Adrenal gland (tissue), 12 donors: ENCODE results near the gene ZNF653. TPM values are rescaled to one million over a fixed set of nuclear protein-coding genes. Genes with fewer than 3 reads are reported as not detected.

Experiments
- DNase-seq, 7 donors: peaks; one replicate each; pipeline ENCODE4 v3.0.0-alpha.2; 2019 to 2020
- H3K27ac ChIP-seq, 5 donors: fragments of 200-600 bp; sonication (generic) in 4 of 5; 1 replicate in 3 of 5; 2 replicates in 2 of 5; pipeline versions ENCODE4 v1.5.1 to v1.8.0; 2016 to 2020; ENCODE audit warnings: mild to moderate bottlenecking in 1 of 5
- H3K27me3 ChIP-seq: fragments of 200-600 bp; 2 replicates; pipeline ENCODE4 v1.8.0; 2021
- H3K36me3 ChIP-seq, 2 donors: fragments of 200-600 bp; replicated peaks in 1 of 2; 1 replicate in 1 of 2; 2 replicates in 1 of 2; pipeline versions ENCODE4 v1.5.1 to v1.8.0; 2018 to 2022
- H3K4me1 ChIP-seq, 2 donors: fragments of 200-600 bp; replicated peaks in 1 of 2; 1 replicate in 1 of 2; 2 replicates in 1 of 2; pipeline versions ENCODE4 v1.5.1 to v1.8.0; 2018 to 2021
- H3K4me3 ChIP-seq, 4 donors: fragments of 200-600 bp; sonication (generic) in 3 of 4; one replicate each; pipeline ENCODE4 v1.5.1; 2016 to 2018
- H3K9me3 ChIP-seq, 3 donors: fragments of 200-600 bp; sonication (generic) in 1 of 3; replicated peaks in 1 of 3; 1 replicate in 2 of 3; 2 replicates in 1 of 3; pipeline versions ENCODE4 v1.5.1 to v1.8.0; 2016 to 2021
- POLR2A ChIP-seq, 2 donors: fragments of 450-650 bp; IDR thresholded peaks; one replicate each; pipeline ENCODE4 v1.6.1; 2017; ENCODE audit warnings: antibody characterized with exemption in 2 of 2, mild to moderate bottlenecking in 2 of 2, moderate library complexity in 1 of 2
- WGBS, 4 donors: extraction: QIAGEN DNeasy Blood & Tissue Kit in 2 of 4; methylation state at CpG; one replicate each; pipeline versions ENCODE4 v1.1.5 to v1.1.7; 2013 to 2017; 5-methylcytosine and 5-hydroxymethylcytosine counted together
- intact Hi-C, 2 donors: fragments of 100-400 bp; cut with DNase I; formaldehyde crosslinking; loops; one replicate each; pipeline versions ENCODE4 v1.14.1 to v1.15.0; 2022 to 2023
- polyA plus RNA-seq, 3 donors: library from polyadenylated mRNA; stranded (reverse); fragments of 200-250 nt in 2 of 3; fragments of 350-450 nt in 1 of 3; fragmentation: Illumina TruSeq in 1 of 3; extraction: RNeasy Lipid Tissue Mini Kit (QIAGEN cat#74804) in 1 of 3; gene quantifications; one replicate each; pipeline ENCODE4 v1.2.3, GENCODE V29; 2013 to 2014
- total RNA-seq, 9 donors: library from RNA; depleted of rRNA in 4 of 9; stranded (reverse); fragments of >200 nt in 4 of 9; fragments of 120-200 nt in 1 of 9; fragmentation: NEBNext Ultra II Directional in 1 of 9; extraction: Animal tissue kit (Norgen Biotek cat#: 25700) in 1 of 9; gene quantifications; one replicate each; pipeline versions ENCODE4 v1.1.0 to v1.2.4, GENCODE V29; 2013 to 2023
- TF ChIP-seq, protein P1 (sequence below), 6 experiments: fragments of 450-650 bp in 4 of 6; fragments of 200-600 bp in 2 of 6; sonication (generic) in 1 of 6; IDR thresholded peaks; 1 replicate in 5 of 6; 2 replicates in 1 of 6; pipeline versions ENCODE4 v1.5.1 to v1.8.0; 2016 to 2021; ENCODE audit warnings: antibody characterized with exemption in 6 of 6, mild to moderate bottlenecking in 2 of 6, moderate library complexity in 1 of 6
- donor health status: healthy with polysubstance abuse.
- donor health status: Bipolar disorder and iron deficiency.
- donor health status: DM: yes; HTN: yes; CAD: no.
- donor health status: DM: no; HTN: no; CAD: no.
- donor health status: DM: no; HTN: no; CAD: no.
- donor health status: DM: yes; HTN: yes; CAD: no.

Gene ZNF653
- total and polyA plus RNA-seq, 12 donors, result 4.2 to 37.7 (median 11.7) TPM

DNA sequence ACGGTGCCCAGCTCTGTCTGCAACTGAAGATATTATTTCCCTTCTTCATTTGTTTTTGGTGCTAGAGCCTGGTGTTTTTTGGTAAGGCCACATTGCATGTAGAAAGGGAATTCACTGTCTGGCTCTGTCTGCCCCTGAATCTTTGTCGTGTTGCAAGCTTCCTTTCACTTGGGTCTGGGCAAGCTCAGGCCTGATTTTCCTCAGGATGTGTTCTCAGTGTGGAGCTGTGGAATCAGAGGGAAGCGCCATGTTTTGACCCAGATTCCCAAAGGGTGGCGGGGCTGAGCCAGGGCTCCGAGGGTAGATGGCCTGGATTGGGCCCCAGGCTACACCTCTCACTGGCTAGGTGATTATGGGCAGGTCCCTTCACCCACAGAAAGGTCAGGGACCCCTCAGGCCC is 61.6 kb downstream of the ZNF653 start:
- H3K36me3 ChIP-seq, result peaks cover 0 to 91% of the 10 kb centered on the region in 2 donors
- no peak overlapping the region for H3K4me3 ChIP-seq
- H3K27ac ChIP-seq, result no peak overlapping the region
- 63 to 73% (median 68%) methylated on average over 2 to 5 of the region's 5 CpGs for WGBS, 4 donors
- H3K27me3 ChIP-seq, result no peaks in the 10 kb centered on the region
- DNase-seq, result no peak
- TF ChIP-seq, protein P1, sequence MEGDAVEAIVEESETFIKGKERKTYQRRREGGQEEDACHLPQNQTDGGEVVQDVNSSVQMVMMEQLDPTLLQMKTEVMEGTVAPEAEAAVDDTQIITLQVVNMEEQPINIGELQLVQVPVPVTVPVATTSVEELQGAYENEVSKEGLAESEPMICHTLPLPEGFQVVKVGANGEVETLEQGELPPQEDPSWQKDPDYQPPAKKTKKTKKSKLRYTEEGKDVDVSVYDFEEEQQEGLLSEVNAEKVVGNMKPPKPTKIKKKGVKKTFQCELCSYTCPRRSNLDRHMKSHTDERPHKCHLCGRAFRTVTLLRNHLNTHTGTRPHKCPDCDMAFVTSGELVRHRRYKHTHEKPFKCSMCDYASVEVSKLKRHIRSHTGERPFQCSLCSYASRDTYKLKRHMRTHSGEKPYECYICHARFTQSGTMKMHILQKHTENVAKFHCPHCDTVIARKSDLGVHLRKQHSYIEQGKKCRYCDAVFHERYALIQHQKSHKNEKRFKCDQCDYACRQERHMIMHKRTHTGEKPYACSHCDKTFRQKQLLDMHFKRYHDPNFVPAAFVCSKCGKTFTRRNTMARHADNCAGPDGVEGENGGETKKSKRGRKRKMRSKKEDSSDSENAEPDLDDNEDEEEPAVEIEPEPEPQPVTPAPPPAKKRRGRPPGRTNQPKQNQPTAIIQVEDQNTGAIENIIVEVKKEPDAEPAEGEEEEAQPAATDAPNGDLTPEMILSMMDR (IDR thresholded peaks at IDR 0.05), result no peak
- no peak for TF ChIP-seq POLR2A (IDR thresholded peaks at IDR 0.05)
- intact Hi-C loops, result loop anchor here in 1 of 2 donors (10.0 kb wide), 1 partner anchor 149 kb away; the partner anchor contains the start of gene TSPAN16
- no peaks in the 10 kb centered on the region for H3K9me3 ChIP-seq
- no peaks in the 10 kb centered on the region for H3K4me1 ChIP-seq

DNA sequence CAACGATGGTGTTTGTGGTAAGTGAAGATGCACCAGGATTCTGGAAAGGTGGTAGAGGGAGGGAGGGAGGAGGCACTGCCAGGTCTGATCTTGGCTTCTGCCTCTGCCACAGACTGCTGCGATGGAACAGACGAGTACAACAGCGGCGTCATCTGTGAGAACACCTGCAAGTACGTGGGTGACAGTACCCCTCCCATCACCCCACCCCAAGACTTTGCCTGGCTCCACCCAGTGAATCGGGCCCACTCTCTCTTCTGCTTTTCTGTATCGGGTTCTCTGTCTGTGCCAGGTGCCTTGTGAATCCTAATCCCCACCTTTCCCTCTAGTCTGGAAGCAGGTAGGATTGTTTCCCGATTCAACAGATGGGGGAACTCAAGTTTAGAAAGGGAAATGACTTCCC is 67.7 kb downstream of the ZNF653 start:
- Histone ChIP-seq H3K36me3 (peaks cover 0 to 65% of the 10 kb centered on the region in 2 donors), H3K4me1 (peaks cover 12 to 17% of the 10 kb centered on the region in 2 donors), H3K27me3 (no peaks in the 10 kb centered on the region), H3K27ac (no peak overlapping the region), H3K4me3 (no peak overlapping the region), H3K9me3 (no peaks in the 10 kb centered on the region)
- DNase-seq, result no peak
- TF ChIP-seq POLR2A (IDR thresholded peaks at IDR 0.05), result no peak
- TF ChIP-seq, protein P1 (IDR thresholded peaks at IDR 0.05), result no peak
- WGBS, 4 donors, result 85 to 97% (median 91%) methylated on average over 9 of the region's 9 CpGs
- intact Hi-C loops, result no loop called here

DNA sequence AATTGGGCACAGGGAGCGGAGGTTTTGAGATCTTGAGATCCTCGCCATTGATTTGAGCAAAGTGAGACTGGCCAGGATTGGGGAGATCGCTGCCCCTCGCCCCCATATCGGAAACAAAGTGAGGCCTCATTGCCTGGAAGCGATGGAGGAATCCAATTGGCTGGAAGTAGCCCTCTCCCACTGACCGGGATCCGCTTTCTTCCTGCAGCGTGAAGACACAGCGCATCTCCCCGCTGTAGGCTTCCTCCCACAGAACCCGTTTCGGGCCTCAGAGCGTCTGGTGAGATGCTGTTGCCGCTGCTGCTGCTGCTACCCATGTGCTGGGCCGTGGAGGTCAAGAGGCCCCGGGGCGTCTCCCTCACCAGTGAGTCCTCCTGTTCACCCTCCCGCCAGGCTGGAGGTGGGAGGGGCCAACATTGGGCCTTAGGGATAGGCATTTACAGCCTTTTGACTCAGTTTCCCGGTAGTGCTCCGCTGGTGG is 69.8 kb downstream of the ZNF653 start:
- WGBS, 4 donors, result 0 to 5% (median 2%) methylated on average over 8 to 21 of the region's 21 CpGs
- Histone ChIP-seq H3K27me3 (no peaks in the 10 kb centered on the region), H3K9me3 (no peaks in the 10 kb centered on the region), H3K36me3 (peaks cover 0 to 44% of the 10 kb centered on the region in 2 donors), H3K4me3 (peak overlapping the region in 3 of 4 donors; percentile 4 to 81 (median 78)), H3K4me1 (peaks cover 12 to 17% of the 10 kb centered on the region in 2 donors), H3K27ac (peak overlapping the region in 3 of 5 donors; percentile 57 to 87 (median 87))
- intact Hi-C loops, result no loop called here
- TF ChIP-seq POLR2A (IDR thresholded peaks at IDR 0.05), result no peak
- TF ChIP-seq, protein P1 (IDR thresholded peaks at IDR 0.05), result peak in 1 of 6 experiments; percentile 9
- peak in 2 of 7 donors; percentile 36 to 52 for DNase-seq

DNA sequence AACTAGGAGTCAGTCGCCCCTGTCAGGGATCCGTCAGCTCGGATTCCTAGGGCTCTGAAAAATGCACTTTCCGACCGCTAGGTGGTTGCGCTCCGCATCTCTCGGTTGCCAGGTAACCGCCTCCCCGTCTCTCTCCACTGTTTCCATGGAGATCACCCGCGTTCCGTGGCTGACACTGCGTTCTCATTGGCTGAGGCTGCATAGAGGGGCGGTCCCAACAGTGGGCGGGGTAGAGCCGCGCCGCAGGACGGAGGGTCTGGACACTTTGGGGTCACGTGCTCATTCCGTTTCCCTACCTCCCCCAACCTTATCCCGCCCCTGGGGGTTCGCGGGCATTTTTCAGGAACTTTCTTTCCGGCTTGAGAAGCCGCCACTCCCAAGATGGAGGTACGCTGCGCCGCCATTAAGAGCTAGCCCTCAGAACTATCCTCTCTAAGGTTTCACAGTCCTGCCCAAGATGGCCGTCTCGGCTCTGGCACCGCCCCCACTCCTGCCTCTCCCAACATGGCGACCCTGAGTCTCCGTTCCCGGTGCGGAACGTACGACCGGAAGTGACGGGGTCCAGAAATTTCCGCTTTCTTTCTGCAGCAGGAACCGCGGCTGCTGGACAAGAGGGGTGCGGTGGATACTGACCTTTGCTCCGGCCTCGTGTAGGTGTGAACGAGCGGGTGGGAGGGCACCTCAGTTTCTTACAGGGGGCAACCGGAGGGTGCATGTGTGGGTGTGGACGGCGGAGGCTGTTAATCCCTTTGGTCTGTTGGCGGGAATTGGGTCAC is 70.4 kb downstream of the ZNF653 start, which contains the start of the genes ODAD3 and PRKCSH:
ODAD3 (minus strand) TSS at position 65 of the 776 bp plus-strand sequence. CDS start 105 bp downstream, outside the sequence.
PRKCSH (plus strand) TSS at position 579 of the 776 bp plus-strand sequence. CDS start 483 bp downstream, outside the sequence.
- DNase-seq, result peak; percentile 99 to 100 (median 100)
- peaks cover 0 to 39% of the 10 kb centered on the region in 2 donors for H3K36me3 ChIP-seq
- WGBS, 4 donors, result 0 to 1% (median 0%) methylated on average over 1 to 53 of the region's 53 CpGs
- peak within 1 kb of the TSS in 3 of 4 donors; percentile 4 to 81 (median 78) for H3K4me3 ChIP-seq
- H3K27ac ChIP-seq, result peak within 1 kb of the TSS in 4 of 5 donors; percentile 57 to 87 (median 72)
- intact Hi-C loops, result no loop called here
- H3K4me1 ChIP-seq, result peaks cover 12 to 17% of the 10 kb centered on the region in 2 donors
- TF ChIP-seq, protein P1 (IDR thresholded peaks at IDR 0.05), result peak; percentile 89 to 99 (median 98)
- peak in 1 of 2 donors; percentile 34 for TF ChIP-seq POLR2A (IDR thresholded peaks at IDR 0.05)
- H3K27me3 ChIP-seq, result no peaks in the 10 kb centered on the region
- H3K9me3 ChIP-seq, result no peaks in the 10 kb centered on the region
